ENCODE data around the gene TMCO4.

DNA sequence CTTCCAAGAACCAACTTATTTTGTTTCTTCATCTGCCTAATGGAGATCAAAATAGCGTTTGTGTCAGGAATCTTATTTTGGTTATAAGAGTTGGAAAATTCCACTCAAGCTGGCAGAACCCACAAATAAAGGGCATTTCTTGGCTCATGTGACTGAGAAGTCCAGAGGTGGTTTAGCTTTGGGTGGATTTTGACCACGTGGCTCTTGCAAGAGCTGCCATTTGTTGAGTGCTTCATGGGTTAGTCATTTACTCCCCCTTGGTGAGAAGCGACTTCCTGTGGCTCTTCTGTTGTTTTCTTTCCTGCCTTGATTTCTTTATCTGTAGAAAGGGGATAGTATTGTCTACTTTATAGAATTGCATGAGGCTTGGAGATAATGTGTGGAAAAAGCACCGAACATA lies 24.8 kb upstream of the TMCO4 start:
- TF ChIP-seq, protein P1, sequence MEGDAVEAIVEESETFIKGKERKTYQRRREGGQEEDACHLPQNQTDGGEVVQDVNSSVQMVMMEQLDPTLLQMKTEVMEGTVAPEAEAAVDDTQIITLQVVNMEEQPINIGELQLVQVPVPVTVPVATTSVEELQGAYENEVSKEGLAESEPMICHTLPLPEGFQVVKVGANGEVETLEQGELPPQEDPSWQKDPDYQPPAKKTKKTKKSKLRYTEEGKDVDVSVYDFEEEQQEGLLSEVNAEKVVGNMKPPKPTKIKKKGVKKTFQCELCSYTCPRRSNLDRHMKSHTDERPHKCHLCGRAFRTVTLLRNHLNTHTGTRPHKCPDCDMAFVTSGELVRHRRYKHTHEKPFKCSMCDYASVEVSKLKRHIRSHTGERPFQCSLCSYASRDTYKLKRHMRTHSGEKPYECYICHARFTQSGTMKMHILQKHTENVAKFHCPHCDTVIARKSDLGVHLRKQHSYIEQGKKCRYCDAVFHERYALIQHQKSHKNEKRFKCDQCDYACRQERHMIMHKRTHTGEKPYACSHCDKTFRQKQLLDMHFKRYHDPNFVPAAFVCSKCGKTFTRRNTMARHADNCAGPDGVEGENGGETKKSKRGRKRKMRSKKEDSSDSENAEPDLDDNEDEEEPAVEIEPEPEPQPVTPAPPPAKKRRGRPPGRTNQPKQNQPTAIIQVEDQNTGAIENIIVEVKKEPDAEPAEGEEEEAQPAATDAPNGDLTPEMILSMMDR (conservative IDR thresholded peaks at IDR 0.05; ENCODE audit: low read depth, low read length), result no peak
- no peak for TF ChIP-seq CEBPB (IDR thresholded peaks at IDR 0.05; ENCODE audit: low read depth, low read length)
- no peak for TF ChIP-seq MXI1 (IDR thresholded peaks at IDR 0.05; ENCODE audit: borderline replicate concordance, low read depth, low read length)
- no peak for TF ChIP-seq RFX5 (IDR thresholded peaks at IDR 0.05; ENCODE audit: low read depth, low read length)
- no peak for TF ChIP-seq MAZ (IDR thresholded peaks at IDR 0.05; ENCODE audit: borderline replicate concordance, low read depth, low read length)
- no peak for TF ChIP-seq POLR2A (IDR thresholded peaks at IDR 0.05; ENCODE audit: low read depth, low read length)
- TF ChIP-seq RAD21 (IDR thresholded peaks at IDR 0.05; ENCODE audit: low read length), result no peak
- TF ChIP-seq, protein P2, sequence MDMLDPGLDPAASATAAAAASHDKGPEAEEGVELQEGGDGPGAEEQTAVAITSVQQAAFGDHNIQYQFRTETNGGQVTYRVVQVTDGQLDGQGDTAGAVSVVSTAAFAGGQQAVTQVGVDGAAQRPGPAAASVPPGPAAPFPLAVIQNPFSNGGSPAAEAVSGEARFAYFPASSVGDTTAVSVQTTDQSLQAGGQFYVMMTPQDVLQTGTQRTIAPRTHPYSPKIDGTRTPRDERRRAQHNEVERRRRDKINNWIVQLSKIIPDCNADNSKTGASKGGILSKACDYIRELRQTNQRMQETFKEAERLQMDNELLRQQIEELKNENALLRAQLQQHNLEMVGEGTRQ (IDR thresholded peaks at IDR 0.05; ENCODE audit: low read depth, low read length), result 0 out of 2 replicates have a peak, but pooled peaks have one; percentile 34
- TF ChIP-seq FOS (IDR thresholded peaks at IDR 0.05; ENCODE audit: low read depth, low read length), result no peak
- TF ChIP-seq SMC3 (IDR thresholded peaks at IDR 0.05; ENCODE audit: low read depth, low read length), result no peak
- no peak for TF ChIP-seq RCOR1 (IDR thresholded peaks at IDR 0.05; ENCODE audit: insufficient replicate concordance, low read length)
- no peak for TF ChIP-seq MAFK (IDR thresholded peaks at IDR 0.05; ENCODE audit: low read depth, low read length)
- no peak for TF ChIP-seq BHLHE40 (IDR thresholded peaks at IDR 0.05; ENCODE audit: low read depth, low read length)
